Stimulated activated CD4-positive, alpha-beta T cell treated with anti-CD3 and anti-CD28 coated beads, TNF-alpha, amount 100 ng/mL, for 24 hours (primary cell): Measurements from ENCODE around the gene USP25.

Source experiments
- DNase-seq, 3 experiments: peaks; one replicate each; pipeline ENCODE4 v3.0.0-alpha.2; 2020; ENCODE audit warnings: low read depth in 3 of 3

Gene USP25

GRCh38 chr21:15856813-15857212, 127.0 kb downstream of the USP25 start:
- DNase-seq, result no peak

GRCh38 chr21:15857740-15858139, 128.0 kb downstream of the USP25 start:
- DNase-seq, result no peak

- no peak for DNase-seq
Observed at GRCh38 chr21:15860541-15860940, 130.8 kb downstream of the USP25 start.

GRCh38 chr21:15868940-15869339, 139.2 kb downstream of the USP25 start:
- DNase-seq, result no peak

- DNase-seq, result no peak
Observed at GRCh38 chr21:15870819-15871218, 141.0 kb downstream of the USP25 start.

GRCh38 chr21:15872236-15872635, 142.5 kb downstream of the USP25 start:
- DNase-seq, result no peak

GRCh38 chr21:15874615-15875014, 144.8 kb downstream of the USP25 start:
- no peak for DNase-seq

- no peak for DNase-seq
Observed at GRCh38 chr21:15875286-15875685, 145.5 kb downstream of the USP25 start.

- no peak for DNase-seq
Observed at GRCh38 chr21:15893902-15894301, 164.1 kb downstream of the USP25 start.

GRCh38 chr21:15894596-15894995, 164.8 kb downstream of the USP25 start:
- no peak for DNase-seq

GRCh38 chr21:15895142-15896106, 165.6 kb downstream of the USP25 start:
- no peak for DNase-seq

GRCh38 chr21:15896501-15896900, 166.7 kb downstream of the USP25 start:
- DNase-seq, result no peak

- no peak for DNase-seq
Observed at GRCh38 chr21:15904389-15904788, 174.6 kb downstream of the USP25 start.

GRCh38 chr21:15908187-15908586, 178.4 kb downstream of the USP25 start:
- no peak for DNase-seq

- DNase-seq, result no peak
Observed at GRCh38 chr21:15928196-15928595, 198.4 kb downstream of the USP25 start.

- no peak for DNase-seq
Observed at GRCh38 chr21:15928686-15929425, 199.1 kb downstream of the USP25 start.

- no peak for DNase-seq
Observed at GRCh38 chr21:15929536-15929935, 199.8 kb downstream of the USP25 start.
